Measurements from ENCODE around the gene NASP. TPM values are rescaled to one million over a fixed set of nuclear protein-coding genes. Genes with fewer than 3 reads are reported as not detected.

NASP gene
- total and polyA plus RNA-seq, 2 of the 13 experiments (the other 11 are each of a cell fraction or from before 2014, with no cell fraction given) = 132 to 256 TPM

- TF ChIP-seq, protein P1, sequence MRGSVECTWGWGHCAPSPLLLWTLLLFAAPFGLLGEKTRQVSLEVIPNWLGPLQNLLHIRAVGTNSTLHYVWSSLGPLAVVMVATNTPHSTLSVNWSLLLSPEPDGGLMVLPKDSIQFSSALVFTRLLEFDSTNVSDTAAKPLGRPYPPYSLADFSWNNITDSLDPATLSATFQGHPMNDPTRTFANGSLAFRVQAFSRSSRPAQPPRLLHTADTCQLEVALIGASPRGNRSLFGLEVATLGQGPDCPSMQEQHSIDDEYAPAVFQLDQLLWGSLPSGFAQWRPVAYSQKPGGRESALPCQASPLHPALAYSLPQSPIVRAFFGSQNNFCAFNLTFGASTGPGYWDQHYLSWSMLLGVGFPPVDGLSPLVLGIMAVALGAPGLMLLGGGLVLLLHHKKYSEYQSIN (CRISPR knock-in tag; IDR thresholded peaks at IDR 0.05; ENCODE audit: borderline replicate concordance) = no peak
- TF ChIP-seq, protein P2, sequence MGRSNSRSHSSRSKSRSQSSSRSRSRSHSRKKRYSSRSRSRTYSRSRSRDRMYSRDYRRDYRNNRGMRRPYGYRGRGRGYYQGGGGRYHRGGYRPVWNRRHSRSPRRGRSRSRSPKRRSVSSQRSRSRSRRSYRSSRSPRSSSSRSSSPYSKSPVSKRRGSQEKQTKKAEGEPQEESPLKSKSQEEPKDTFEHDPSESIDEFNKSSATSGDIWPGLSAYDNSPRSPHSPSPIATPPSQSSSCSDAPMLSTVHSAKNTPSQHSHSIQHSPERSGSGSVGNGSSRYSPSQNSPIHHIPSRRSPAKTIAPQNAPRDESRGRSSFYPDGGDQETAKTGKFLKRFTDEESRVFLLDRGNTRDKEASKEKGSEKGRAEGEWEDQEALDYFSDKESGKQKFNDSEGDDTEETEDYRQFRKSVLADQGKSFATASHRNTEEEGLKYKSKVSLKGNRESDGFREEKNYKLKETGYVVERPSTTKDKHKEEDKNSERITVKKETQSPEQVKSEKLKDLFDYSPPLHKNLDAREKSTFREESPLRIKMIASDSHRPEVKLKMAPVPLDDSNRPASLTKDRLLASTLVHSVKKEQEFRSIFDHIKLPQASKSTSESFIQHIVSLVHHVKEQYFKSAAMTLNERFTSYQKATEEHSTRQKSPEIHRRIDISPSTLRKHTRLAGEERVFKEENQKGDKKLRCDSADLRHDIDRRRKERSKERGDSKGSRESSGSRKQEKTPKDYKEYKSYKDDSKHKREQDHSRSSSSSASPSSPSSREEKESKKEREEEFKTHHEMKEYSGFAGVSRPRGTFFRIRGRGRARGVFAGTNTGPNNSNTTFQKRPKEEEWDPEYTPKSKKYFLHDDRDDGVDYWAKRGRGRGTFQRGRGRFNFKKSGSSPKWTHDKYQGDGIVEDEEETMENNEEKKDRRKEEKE (IDR thresholded peaks at IDR 0.05) = no peak
- TF ChIP-seq KLF11 (CRISPR knock-in tag; IDR thresholded peaks at IDR 0.05) (0 out of 2 replicates have a peak, but pooled peaks have one; percentile 44), ZNF234 (CRISPR knock-in tag; conservative IDR thresholded peaks at IDR 0.05) (0 out of 2 replicates have a peak, but pooled peaks have one; percentile 35), ZNF382 (CRISPR knock-in tag; IDR thresholded peaks at IDR 0.05; ENCODE audit: borderline replicate concordance) (no peak), ZNF549 (CRISPR knock-in tag; IDR thresholded peaks at IDR 0.05) (no peak), ZNF607 (CRISPR knock-in tag; IDR thresholded peaks at IDR 0.05; ENCODE audit: borderline replicate concordance) (0 out of 2 replicates have a peak, but pooled peaks have one; percentile 6), DDIT3 (CRISPR knock-in tag; IDR thresholded peaks at IDR 0.05) (no peak), POGZ (CRISPR knock-in tag; IDR thresholded peaks at IDR 0.05) (peak; percentile 10; the same call in 1 of the 2 replicates), YEATS4 (CRISPR knock-in tag; IDR thresholded peaks at IDR 0.05; ENCODE audit: borderline replicate concordance) (peak; percentile 19; the same call in 1 of the 2 replicates), ZFP36 (IDR thresholded peaks at IDR 0.05; ENCODE audit: borderline replicate concordance, low read depth, low read length, partially characterized antibody) (no peak), ZNF264 (CRISPR knock-in tag; IDR thresholded peaks at IDR 0.05) (0 out of 2 replicates have a peak, but pooled peaks have one; percentile 40), RARA (CRISPR knock-in tag; IDR thresholded peaks at IDR 0.05) (no peak)
- TF ChIP-seq, protein P3, sequence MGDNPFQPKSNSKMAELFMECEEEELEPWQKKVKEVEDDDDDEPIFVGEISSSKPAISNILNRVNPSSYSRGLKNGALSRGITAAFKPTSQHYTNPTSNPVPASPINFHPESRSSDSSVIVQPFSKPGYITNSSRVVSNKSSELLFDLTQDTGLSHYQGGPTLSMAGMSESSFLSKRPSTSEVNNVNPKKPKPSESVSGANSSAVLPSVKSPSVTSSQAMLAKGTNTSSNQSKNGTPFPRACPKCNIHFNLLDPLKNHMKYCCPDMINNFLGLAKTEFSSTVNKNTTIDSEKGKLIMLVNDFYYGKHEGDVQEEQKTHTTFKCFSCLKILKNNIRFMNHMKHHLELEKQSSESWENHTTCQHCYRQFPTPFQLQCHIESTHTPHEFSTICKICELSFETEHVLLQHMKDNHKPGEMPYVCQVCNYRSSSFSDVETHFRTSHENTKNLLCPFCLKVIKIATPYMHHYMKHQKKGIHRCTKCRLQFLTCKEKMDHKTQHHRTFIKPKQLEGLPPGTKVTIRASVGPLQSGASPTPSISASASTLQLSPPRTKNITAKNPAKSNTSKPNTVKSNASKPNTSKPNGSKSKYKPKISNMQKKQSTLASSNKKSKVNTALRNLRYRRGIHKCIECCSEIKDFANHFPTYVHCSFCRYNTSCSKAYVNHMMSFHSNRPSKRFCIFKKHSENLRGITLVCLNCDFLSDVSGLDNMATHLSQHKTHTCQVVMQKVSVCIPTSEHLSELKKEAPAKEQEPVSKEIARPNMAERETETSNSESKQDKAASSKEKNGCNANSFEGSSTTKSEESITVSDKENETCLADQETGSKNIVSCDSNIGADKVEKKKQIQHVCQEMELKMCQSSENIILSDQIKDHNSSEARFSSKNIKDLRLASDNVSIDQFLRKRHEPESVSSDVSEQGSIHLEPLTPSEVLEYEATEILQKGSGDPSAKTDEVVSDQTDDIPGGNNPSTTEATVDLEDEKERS (CRISPR knock-in tag; IDR thresholded peaks at IDR 0.05) = no peak
- TF ChIP-seq, protein P4, sequence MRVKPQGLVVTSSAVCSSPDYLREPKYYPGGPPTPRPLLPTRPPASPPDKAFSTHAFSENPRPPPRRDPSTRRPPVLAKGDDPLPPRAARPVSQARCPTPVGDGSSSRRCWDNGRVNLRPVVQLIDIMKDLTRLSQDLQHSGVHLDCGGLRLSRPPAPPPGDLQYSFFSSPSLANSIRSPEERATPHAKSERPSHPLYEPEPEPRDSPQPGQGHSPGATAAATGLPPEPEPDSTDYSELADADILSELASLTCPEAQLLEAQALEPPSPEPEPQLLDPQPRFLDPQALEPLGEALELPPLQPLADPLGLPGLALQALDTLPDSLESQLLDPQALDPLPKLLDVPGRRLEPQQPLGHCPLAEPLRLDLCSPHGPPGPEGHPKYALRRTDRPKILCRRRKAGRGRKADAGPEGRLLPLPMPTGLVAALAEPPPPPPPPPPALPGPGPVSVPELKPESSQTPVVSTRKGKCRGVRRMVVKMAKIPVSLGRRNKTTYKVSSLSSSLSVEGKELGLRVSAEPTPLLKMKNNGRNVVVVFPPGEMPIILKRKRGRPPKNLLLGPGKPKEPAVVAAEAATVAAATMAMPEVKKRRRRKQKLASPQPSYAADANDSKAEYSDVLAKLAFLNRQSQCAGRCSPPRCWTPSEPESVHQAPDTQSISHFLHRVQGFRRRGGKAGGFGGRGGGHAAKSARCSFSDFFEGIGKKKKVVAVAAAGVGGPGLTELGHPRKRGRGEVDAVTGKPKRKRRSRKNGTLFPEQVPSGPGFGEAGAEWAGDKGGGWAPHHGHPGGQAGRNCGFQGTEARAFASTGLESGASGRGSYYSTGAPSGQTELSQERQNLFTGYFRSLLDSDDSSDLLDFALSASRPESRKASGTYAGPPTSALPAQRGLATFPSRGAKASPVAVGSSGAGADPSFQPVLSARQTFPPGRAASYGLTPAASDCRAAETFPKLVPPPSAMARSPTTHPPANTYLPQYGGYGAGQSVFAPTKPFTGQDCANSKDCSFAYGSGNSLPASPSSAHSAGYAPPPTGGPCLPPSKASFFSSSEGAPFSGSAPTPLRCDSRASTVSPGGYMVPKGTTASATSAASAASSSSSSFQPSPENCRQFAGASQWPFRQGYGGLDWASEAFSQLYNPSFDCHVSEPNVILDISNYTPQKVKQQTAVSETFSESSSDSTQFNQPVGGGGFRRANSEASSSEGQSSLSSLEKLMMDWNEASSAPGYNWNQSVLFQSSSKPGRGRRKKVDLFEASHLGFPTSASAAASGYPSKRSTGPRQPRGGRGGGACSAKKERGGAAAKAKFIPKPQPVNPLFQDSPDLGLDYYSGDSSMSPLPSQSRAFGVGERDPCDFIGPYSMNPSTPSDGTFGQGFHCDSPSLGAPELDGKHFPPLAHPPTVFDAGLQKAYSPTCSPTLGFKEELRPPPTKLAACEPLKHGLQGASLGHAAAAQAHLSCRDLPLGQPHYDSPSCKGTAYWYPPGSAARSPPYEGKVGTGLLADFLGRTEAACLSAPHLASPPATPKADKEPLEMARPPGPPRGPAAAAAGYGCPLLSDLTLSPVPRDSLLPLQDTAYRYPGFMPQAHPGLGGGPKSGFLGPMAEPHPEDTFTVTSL (CRISPR knock-in tag; IDR thresholded peaks at IDR 0.05; ENCODE audit: borderline replicate concordance) = no peak
Measured at GRCh38 chr1:45584351-45585109, 689 bp downstream of the NASP start (continued).

All from HepG2 (cell line).